GM10266 (cell line): ENCODE measurements around the gene MAU2.

Experiments
- DNase-seq: peaks from one replicate; pipeline ENCODE4 v3.0.0; 2012; ENCODE audit errors: extremely low spot score
- TF ChIP-seq, protein P1 (sequence below): IDR thresholded peaks from 2 replicates; pipeline ENCODE4 v1.5.1; 2012; ENCODE audit warnings: mild to moderate bottlenecking, low read depth; ENCODE audit not compliant: control insufficient read depth, insufficient read depth; ENCODE audit errors: missing control alignments

The MAU2 gene

DNA sequence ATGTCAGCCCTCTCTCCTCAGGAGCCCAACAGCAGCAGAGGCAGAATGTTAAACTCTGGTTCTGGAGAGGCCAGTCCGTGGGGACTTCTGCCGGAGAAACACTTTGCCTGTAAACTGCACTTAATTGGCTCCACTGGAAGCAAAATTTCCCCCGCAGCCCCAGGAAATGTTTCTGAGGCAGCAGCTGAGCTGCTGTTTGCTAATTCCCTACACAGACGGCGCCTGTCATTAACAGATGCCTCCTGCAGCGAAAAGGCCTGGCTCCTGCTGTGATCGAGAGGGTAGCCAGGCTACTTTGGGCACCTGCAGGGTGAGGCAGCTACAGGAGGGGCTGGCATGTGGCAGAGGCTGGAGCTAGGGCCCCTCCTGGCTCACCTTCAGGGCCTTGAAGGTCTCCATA, 42.3 kb upstream of the MAU2 start:
- TF ChIP-seq, protein P1, sequence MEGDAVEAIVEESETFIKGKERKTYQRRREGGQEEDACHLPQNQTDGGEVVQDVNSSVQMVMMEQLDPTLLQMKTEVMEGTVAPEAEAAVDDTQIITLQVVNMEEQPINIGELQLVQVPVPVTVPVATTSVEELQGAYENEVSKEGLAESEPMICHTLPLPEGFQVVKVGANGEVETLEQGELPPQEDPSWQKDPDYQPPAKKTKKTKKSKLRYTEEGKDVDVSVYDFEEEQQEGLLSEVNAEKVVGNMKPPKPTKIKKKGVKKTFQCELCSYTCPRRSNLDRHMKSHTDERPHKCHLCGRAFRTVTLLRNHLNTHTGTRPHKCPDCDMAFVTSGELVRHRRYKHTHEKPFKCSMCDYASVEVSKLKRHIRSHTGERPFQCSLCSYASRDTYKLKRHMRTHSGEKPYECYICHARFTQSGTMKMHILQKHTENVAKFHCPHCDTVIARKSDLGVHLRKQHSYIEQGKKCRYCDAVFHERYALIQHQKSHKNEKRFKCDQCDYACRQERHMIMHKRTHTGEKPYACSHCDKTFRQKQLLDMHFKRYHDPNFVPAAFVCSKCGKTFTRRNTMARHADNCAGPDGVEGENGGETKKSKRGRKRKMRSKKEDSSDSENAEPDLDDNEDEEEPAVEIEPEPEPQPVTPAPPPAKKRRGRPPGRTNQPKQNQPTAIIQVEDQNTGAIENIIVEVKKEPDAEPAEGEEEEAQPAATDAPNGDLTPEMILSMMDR: no peak
- DNase-seq: no peak

DNA sequence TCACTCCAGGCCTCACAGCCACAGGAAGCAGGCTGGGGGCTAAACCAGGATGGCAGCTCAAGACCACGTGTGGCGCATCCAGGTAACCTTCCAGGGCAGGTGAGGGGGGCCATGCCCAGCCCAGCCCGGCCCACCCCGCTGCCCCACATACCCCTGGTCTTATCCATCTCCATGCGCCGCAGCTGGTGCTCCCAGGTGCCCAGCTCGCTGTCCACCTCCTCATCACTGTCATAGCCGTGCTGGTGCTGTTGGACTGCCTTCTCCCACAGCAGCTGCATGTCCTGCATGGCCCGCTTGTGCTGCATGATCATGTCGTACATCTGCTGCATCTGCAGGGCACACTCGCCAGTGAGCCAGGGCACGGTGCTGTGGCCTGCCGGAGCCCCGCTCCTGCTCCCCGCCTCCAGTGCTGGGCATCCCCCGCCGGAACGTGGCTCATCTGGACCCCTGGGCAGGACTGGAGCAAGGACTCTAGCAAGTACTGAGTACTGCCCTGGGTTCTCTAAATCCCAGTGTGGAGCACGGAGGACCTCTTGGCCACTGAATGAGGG, 41.5 kb upstream of the MAU2 start:
- DNase-seq: no peak
- TF ChIP-seq, protein P1: no peak

DNA sequence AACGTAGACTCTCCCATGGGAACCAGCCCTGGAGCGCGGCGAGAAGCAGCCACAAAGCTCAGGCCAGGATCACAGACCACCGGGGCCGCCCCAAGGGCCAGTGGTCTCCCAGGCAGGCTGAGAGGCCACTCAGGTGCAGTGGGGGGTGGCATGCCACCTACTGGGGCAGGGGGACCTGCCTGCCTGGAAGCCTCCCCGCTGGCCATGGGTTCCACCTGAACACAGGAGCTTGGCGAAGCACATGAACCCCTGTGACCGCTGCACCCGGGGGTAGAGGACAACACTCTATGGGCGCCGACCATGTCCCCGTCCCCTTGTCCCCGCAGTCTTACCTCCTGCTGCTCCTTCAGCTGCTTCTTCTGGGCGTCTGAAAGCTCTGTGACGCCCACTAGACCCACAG, 40.8 kb upstream of the MAU2 start:
- TF ChIP-seq, protein P1: no peak
- no peak for DNase-seq

DNA sequence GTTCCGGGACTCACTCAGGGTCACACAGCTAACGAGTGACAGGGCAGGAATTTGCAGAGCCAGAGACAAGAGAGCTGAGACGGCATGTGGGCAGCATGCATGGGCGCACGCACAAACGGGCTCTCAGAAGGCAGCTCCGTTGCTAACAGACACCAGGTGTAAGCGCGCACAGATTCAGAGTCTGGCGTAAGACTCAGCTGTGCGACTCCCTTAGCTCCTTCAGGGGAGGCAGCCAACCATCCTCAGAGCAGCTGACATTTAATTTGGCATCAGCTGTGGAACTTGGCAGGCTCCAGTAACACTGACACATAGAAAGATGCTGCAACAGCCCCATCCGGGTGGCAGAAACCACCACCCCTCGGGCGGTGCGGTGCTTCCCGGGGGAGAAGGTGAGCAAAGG, 40.1 kb upstream of the MAU2 start:
- TF ChIP-seq, protein P1: no peak
- no peak for DNase-seq

DNA sequence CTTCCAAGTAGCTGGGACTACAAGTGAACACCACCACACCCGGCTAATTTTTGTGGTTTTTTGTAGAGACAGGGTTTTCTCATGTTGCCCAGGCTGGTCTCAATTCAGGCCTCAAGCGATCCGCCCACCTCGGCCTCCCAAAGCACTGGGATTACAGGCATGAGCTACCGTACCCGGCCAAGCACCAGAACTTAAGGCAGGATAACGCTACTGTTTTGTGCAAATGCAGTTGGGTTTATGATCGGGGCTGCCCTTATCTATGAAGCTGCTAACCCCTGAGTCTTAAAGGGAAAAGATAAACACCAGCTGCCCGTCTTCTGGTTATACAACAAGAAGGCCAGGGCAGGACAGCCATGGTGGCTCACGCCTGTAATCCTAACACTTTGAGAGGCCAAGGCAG, 34.9 kb upstream of the MAU2 start:
- DNase-seq: no peak
- TF ChIP-seq, protein P1: no peak

DNA sequence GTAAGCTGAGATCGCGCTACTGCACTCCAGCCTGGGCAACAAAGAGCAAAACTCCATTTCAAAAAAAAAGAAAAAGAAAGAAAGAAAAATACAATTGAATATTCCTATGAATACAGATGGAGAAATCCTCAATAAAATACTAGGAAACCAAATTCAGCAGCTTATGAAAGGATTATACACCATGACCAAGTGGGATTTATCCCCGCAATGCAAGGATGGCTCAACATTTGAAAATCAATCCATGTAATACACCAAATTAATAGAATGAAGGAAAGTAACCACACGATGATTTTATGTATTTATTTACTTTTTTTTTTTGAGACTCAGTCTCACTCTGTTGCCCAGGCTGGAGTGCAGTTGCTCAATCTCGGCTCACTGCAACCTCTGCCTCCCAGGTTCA, 28.0 kb upstream of the MAU2 start:
- no peak for DNase-seq
- TF ChIP-seq, protein P1: no peak

DNA sequence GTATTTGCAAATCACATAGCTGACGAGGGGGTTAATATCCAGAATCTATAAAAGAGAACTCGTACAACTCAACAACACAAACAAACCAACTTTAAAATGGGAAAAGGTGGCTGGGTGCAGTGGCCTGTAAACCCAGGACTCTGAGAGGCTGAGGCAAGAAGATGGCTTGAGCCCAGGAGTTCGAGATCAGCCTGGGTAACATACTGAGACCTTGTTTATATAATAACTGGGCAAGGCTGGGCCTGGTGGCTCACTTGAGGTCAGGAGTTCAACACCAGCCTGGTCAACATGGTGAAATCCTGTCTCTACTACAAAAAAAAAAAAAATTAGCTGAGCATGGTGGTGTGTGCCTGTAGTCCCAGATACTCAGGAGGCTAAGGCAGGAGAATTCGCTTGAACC, 25.7 kb upstream of the MAU2 start:
- TF ChIP-seq, protein P1: no peak
- DNase-seq: no peak
